Thyroid gland (tissue), 4 donors: Measurements from ENCODE around the gene DPYSL4.

Experiments used
- POLR2A ChIP-seq, 2 donors: fragments of 450-650 bp; IDR thresholded peaks; one replicate each; pipeline ENCODE4 v1.6.1; 2017; ENCODE audit warnings: antibody characterized with exemption in 2 of 2, mild to moderate bottlenecking in 2 of 2, moderate library complexity in 1 of 2
- TF ChIP-seq, protein P1 (sequence below), 6 experiments: fragments of 200-600 bp in 3 of 6; fragments of 450-650 bp in 3 of 6; sonication (generic) in 3 of 6; IDR thresholded peaks; one replicate each; pipeline ENCODE4 v1.5.1; 2016 to 2019; ENCODE audit warnings: antibody characterized with exemption in 6 of 6, mild to moderate bottlenecking in 2 of 6, inconsistent platforms in 1 of 6, moderate library complexity in 1 of 6

DNA sequence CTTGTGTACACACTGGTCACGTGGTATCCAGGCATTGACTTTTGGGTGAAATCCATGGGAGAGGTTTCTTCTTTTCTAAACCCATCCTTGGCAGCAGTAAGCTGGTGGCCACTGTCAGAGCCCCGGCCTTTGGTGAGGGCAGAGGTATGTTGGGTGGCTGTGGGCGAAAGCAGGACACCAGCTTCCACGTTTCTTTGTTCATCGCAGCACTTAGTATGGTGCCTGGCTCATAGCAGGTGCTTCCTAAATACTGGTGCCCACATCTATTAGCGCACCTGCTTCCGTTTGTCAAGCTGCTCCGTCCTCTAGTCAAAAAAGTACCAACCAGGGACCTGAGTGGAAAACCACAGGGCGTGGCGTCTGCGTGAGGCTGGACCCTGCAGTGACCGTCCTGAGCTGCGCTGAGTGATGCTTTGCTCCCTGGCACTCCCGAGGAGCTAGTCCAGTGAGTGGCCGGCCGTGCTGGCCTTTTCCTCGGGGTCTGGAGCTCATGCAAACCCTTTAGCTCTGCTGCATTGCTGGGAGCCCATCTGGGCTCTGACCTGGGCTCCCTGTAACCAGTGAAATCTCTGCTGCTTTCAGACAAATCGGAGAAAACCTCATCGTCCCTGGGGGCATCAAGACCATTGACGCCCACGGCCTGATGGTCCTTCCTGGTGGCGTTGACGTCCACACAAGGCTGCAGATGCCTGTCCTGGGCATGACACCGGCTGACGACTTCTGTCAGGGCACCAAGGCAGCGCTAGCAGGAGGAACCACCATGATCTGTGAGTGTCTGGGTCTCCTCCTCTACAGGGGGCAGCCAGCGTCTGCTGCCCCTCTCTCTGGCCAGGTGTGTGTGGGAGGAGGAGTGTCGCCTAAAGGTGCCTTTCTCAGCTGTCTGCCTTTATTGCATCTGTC is 5.6 kb downstream of the DPYSL4 start:
- TF ChIP-seq, protein P1, sequence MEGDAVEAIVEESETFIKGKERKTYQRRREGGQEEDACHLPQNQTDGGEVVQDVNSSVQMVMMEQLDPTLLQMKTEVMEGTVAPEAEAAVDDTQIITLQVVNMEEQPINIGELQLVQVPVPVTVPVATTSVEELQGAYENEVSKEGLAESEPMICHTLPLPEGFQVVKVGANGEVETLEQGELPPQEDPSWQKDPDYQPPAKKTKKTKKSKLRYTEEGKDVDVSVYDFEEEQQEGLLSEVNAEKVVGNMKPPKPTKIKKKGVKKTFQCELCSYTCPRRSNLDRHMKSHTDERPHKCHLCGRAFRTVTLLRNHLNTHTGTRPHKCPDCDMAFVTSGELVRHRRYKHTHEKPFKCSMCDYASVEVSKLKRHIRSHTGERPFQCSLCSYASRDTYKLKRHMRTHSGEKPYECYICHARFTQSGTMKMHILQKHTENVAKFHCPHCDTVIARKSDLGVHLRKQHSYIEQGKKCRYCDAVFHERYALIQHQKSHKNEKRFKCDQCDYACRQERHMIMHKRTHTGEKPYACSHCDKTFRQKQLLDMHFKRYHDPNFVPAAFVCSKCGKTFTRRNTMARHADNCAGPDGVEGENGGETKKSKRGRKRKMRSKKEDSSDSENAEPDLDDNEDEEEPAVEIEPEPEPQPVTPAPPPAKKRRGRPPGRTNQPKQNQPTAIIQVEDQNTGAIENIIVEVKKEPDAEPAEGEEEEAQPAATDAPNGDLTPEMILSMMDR (IDR thresholded peaks at IDR 0.05), result no peak
- no peak for TF ChIP-seq POLR2A (IDR thresholded peaks at IDR 0.05)
